HG03432 (cell line): Measurements from ENCODE around the gene VAPA.
A peak's percentile ranks its signal among the peaks of the same experiment; 100 is the strongest.

Source experiments
- ATAC-seq: cut with Tn5 transposase; IDR thresholded peaks from one replicate; pipeline ENCODE4 v1.9.1; 2021; ENCODE audit warnings: mild to moderate bottlenecking, moderate library complexity; ENCODE audit not compliant: unreplicated experiment

Gene VAPA

DNA sequence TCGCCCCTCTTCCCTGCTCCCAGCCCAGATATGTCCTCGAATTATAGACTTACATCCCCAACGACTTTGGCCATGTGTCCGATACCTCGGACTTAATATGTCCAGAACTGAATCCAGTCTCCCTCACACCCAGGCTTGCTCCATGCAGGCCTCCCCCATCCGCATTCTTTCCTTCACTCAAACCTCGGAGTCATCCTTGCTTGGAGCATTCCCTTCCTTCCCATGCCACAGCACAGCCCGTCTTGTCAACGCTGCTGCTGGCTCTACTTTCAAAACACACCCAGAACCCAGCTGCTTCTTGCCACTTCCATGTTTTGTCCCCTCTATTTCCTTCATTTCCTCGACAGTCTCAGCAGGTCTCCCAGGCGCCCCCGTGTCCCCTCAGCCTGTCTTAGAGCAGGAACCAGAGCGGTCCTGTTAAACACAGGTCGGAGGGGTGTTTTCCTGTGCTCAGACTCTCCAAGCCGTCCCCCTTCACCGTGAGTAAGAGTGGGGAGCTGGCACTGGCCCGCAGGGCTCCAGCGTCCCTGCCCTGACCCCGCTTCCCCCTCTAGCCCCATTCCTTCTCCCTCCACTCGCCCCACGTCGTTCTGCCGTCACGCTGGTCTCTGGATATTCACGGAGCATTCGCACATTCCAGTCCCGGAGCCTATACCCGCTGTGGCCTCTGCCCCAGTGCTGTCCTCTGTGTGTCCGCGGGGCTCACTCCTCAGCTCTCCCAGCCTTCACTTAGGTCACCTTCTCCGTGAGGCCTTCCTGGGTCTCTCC, 54.4 kb downstream of the VAPA start:
- ATAC-seq: no peak

DNA sequence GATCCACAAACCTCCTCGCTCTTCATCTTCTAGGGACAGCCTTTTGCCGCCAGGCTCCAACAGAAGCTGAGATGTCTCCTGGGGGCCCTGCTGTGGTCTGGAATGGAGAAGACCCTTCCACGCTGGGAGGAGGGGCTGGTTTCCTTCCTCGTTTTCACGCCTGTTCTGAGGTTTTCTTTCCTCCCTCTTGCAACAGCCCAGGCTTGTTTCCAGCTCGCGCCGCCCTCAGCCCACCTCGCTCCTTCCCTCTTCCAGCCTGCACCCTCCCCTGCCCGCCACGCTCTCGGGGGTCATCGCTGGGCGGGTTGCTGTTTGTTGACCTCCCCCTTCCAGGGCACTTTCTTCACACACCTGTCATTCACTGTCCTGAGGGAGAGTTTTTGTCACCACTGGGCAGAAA, 55.4 kb downstream of the VAPA start:
- ATAC-seq: no peak

DNA sequence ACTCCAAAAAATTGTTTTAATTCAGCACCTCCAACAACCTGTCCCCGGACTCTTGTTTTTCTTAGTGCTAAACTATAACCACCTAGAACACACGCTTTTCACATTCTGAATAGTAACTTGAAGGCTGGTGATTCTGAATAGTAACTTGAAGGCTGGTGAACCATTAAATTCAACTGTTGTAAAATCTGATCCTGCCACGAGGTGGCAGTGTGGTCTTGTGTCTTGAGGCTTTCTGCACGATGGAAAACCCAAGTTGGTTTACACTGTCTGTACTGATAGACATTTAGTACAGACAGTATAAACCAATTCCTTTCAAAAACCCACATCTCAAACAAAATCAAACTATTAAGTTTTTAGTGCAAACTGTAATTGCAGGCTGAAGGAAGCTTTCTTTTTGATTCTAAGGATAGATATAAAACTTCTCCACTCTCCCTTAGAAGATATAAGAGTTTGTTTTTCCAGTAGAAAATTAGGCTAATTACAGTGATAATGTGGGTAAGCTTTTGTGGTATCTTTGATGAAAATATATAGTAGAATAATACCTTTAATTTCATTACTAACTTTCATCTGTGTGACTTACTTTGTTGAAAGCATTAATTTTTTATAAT, 57.6 kb downstream of the VAPA start:
- ATAC-seq: peak; percentile 56

DNA sequence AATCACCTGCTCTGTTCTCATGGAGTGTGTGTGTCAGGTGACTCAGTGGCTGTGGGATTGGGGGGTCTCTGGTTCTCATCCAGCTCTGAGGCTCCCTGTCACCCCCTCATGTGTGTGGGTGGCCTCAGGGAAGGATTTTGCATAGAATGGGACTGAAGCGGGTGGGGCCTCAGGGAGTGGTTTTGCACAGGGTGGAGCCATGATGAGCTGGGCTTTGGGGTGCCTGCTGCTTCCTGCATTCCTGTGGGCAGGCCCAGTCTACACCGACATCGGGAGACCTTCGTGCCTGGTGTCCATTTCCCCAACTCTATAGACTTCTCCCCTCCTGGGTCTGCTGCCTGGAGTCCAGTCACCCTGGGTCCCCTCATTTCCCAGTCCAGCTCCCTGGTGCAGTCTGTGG, 59.7 kb downstream of the VAPA start:
- ATAC-seq: no peak

DNA sequence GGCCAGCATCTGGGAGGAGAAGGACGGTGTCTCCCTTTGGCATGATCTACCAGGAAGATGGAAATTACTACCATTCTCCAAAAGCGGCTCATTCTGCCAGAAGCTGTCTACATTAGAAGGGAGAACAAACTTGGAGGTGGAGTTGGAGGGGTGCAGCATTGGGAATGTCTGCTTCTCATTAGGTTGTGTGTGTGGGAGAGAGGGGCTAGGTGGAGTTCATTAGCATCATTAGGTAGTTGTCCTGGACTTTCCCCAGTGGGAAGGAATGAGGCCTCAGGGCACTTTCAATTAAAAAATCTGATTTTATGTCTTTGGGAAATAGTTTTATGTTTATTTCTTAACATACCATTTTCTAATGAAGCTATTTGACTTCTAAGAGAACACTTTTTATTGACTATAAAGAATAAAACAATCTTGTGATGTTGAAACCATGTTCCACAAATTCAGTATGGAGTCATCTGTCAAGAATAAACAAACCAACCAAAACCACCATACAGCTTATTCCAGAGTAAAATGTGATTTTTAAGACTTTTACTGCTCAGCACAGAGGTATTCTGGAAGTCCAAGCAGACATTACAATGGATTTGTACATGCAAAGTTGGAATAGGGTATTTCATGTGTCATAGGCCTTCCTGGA, 60.6 kb downstream of the VAPA start:
- no peak for ATAC-seq

DNA sequence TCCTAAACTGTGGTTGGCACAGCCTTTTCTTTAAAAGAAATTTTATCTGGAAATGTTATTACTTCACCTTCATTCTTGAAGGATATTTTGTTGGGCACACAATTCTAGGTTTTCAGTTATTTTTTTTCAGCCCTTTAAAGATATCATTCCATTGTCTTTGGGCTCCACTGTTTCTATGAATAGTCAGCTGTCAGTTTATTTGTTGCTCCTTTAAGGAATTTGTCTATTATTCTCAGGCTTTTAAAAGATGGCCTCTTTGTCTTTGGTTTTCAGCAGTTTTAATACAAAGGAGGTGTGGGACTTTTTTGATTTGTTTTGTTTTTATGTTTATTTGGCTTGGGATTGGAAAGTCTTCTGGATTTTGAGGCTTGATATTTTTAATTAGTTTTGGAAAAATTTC, 61.8 kb downstream of the VAPA start:
- ATAC-seq: no peak

DNA sequence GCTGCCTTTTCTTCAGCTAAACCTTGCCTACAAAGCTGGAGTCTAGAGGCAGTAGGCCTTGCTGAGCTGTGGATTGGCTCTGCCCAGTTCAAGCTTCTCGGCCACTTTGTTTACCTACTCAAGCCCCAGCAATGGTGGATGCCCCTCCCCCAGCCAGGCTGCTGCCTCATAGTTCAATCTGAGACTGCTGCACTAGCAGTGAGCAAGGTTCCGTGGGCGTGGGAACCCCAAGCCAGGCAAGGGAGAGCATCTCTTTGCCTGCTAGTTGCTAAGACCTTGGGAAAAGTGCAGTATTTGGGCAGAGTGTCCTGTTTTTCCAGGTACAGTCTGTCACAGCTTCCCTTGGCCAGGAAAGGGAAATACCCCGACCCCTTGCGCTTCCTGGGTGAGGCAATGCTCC, 68.9 kb downstream of the VAPA start:
- ATAC-seq: no peak

DNA sequence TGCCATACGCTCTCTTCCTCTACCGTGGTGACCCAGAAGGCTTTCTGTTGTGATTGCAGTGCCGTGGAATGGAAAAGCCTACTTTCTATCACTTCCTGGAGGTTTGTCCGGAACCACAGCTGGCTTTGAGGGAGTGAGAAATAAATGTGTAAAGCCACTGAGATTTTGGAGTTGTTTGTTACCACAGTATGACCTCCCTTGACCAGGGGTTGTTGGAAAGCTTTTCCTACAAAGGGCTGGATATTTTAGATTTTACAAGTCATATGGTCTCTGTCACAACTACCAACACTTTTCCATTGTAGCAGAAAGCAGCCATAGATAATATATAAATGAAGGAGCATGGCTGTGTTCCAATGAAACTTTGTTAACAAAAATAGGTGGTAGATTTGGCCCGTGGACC, 70.3 kb downstream of the VAPA start:
- no peak for ATAC-seq

DNA sequence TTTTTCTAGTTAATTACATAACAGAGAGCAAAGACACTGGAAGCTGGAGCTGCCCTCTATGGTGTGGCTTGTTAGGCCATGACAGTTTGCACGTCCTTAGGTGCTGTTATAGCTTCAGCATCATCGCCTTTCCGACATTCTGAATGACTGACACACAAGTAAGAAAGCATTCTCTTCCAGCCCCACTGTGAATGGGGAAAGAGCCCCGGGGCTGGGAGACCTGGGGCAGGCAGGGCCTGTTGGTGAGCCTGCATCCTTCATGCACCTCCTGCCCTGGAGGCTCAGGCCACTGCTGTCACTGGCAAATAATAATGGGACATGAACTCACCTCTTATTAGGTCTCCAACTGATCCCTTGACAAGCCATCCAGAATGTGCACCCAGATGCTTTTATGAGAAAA, 71.8 kb downstream of the VAPA start:
- no peak for ATAC-seq

DNA sequence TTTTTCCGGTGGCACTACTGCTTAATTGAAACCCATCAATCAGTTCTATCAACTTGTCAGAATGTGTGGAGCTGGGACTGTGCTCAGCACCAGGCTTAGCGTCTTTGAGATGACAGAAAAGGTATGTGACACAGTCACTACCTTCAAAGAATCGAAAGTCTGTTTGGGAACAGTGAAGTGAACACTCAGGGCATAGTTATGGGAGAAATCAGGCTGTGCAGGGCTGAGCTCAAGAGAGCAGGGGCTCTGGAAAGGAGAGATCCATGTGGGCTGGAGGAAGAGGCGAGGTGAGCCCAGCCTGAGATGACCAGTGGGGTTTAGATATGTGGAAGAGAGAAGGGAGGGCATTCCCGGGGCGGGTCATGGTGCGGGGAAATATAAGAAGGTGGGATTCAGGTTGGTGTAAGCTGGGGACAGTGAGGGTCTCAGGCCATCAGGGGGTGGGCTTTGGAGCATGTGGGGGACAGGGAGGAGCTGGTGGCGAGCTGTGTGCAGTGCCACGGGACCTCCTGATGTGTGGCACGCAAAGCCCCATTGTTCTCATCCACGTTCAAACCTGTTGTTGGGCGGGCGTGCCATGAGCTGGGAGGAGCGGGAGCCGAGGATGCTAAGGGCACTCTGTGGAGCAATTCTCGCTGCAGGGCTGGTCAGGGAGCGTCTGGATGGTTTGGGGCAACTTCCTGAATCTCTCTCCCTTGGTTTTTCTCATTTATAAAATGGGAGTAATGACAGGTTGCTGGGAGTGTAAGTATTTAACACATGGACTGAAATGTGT, 72.5 kb downstream of the VAPA start:
- no peak for ATAC-seq

DNA sequence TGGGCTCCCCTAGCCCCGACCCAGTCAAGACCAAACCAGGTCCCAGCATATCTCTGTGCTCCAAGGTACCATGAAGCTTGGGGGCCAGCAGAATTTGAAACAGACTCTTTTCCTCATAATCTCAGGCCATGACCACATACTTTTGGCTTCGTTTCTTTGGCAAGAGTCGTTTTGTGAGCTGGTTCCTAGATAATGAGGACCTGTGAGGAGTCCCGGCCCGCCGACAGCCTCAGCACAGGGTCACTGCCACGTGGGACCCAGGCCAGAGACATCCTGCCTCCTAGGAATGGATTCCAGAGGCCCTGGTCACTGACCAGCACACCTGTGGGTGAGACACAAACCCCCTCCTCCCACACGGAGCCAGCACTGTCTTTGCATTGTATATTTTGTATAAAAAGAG, 73.5 kb downstream of the VAPA start:
- no peak for ATAC-seq

DNA sequence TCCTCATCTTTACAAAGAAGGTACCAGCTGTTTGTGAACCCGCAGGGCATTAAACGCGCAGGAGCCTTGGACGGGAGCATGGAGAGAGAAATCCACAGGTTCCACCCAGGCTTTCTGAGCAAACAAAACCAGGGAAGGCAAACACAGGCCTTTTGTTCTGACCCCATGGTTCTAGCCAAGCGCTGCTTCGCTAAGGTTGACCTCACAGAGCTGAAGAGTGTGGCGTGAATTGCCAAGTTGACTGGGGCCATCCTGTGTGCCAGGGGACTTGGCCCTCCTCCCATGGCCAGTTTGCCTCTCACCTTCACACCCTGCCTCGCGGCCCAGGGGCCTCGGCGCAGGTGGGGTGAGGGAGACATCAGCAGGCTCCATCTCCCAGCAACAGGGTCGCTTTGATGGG, 74.1 kb downstream of the VAPA start:
- no peak for ATAC-seq

DNA sequence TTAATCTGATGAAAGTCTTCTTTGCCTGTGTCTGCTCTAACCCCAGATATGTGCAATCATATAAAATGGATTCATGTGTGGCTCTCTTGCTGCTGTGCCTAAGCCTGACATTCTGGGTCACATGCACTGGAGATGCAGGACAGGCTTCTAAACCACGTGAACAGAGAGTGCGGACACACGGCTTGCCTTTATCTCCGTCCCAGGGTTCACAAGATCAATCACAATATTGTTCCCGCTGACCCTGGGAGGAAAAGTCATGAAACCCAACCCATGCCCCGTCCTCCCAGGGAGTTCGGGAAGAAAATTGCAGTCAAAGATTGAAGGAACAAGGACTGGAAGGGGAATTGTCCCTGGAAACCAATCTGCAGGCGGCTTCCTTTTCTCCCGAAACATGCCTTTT, 74.8 kb downstream of the VAPA start:
- no peak for ATAC-seq

DNA sequence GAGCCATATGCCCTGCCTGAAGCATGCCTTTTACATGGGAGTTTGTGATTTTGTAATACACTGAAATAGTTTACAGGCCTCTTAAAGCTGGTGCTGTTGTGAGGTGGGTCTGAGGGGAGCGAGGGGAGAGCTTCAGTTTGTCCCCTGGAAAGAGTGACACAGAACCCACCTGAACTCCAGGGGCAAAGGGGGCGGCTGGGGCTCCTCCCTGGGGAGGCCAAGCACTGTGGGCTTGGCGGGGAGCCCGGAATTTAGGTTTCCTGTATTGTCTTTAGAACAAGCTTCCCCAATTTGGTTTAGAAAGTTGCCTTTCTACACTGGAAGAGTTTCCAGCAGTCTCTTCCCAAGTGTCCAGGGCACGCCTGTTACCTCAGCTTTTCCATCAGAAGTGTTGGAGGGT, 75.7 kb downstream of the VAPA start:
- no peak for ATAC-seq

DNA sequence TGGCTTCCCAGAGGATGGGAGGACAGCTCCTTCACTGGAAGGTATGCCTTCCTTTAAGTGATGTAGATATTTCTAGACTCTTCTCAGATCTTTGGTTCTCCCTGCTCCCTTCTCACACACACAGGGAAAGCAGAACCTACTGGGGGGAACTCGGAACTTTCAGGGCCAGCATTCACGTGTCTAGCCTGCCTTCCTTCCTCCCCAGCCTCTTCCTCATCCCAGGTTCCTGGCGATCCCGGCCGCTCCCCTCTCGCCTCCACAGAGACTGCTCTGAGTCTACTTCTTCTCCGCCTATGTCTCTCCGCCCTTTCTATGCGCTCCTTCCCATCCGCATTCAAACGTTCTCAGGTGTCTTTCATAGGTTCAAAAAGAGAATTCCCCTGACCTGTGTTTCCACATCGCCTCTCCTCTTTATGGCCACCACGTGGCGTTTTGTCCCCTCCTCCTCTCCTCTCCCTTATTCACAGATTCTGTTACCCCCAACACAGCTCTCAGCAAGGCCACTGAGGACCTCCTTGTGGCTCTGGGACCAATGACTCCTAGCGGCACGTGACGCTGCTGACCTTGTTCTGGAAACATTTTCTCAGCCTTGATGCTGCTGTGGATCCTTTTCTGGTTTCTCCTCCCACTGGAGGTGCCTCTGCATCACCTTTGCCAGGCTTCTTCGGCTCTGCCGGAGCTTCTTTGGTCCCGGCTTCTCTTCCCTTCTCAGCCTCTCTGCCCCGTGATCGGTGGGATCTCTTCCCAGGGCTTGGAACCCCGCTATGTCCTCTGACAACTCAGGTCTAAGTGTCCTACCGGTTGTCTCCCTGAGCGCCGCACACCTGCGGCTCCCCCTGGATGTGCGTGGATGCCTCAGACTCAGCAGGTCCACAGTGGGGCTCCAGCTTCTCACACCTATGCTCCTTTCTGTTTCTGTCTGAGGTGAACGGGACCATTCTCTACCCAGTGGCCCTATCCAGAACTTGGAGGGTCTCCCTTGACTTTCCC, 77.5 kb downstream of the VAPA start:
- no peak for ATAC-seq

DNA sequence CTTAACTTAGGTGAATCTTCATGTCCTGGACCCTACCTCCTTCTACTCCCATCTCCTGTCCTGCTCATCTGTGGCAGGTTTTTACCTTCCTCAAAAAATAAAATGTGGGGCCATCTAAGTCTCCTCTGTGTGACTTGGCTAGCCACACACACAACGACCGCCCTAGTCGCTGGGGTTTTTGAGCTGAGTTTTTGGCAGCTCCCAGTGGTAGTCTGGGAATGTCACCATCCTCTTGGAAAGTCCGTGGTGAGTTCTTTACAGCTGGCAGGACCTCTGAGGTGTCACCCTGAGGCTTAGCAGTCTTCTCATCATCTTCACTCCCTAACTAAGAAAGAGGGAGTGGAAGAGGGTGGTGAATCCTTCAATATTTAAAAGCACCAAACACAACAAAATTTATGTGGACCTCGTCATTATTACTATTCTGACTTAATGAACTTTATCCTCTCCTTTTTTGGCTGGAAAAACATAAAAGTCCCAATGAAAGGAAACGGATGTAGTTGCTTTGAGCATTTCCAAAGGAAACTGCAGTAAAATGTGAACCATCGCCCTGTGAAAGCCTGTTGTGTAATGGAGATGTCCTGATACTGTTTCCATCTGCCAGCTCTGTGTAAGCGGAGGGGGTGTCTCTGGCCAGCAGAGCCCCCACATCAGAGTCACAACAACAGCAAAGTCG, 78.6 kb downstream of the VAPA start:
- ATAC-seq: no peak

DNA sequence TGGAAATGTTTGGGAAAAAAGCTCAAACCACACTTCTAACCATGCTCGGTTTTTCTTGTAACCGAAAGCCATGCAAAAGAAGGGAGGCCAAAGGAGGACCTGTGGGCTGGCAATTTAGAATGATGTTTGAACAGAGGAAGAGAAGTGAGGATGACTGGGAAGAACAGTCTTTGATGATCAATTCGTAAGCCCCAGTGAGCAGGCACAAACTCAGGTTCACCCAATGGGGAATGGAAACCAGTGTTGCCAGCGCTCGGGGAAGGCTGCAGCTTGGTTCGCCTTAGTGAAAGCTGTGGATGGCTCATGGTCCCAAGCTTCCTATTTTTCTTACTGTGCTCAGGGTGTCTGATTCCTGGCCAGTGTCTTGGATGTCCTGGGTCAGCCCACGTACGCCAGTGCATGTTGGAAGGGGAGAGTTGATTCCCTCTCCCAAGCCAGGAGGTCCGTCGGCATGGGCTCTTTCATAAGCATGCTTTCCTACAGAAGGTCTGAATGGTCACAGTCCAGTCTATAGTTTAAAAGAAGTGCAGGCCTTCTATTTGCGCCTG, 79.2 kb downstream of the VAPA start:
- no peak for ATAC-seq

DNA sequence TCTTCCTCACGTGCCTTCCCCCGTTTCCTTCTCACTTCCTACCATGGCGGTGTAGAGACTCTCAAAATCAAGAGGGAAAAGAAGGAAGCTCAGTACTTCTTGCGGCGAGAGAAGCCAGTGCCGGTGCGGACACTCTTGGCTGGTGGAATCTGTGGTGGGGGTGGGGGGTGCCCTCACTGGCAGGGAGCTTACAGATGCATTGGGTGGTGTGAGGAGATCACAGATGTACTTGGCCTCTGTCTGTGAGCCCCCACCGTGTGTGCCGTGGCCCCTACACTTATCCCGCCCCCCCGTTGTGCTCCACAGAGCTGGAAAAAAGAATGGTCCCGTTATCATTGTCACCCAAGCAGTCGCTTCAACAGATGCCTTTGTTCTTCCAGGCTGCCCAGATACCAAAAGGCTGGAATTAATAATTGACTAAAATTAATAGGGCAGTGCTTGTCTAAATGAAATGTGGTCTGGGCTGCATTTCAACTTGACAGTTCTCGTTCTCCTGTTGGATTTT, 79.8 kb downstream of the VAPA start:
- no peak for ATAC-seq

DNA sequence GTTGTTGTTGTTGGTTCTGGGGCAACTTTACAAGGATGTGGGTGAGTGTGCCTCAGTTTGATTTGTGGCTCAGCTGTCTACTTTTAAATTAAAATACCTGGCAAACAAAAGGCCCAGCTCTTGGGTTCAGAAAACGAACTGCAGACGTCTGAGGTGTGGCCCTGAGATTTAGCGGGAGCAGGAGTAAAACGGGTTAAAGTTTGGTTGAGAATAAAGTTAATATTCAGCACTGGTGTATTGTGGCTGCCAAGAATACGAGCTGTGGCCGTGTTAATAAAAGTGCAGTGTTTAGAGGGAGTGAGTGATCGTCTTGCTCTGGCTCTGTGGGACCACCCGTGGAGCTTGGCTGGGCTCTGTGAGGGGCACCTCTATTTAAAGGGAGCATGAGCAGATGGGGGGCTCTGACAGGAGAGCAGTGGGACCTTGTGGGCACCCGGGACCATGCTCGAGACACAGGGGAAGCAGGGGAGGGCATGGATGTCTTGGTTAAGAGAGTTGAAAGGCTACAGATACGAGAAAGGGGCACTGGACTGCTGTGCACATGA, 80.3 kb downstream of the VAPA start:
- ATAC-seq: no peak
